ENCODE results near the gene NUMB. TPM values are rescaled to one million over a fixed set of nuclear protein-coding genes. Genes with fewer than 3 reads are reported as not detected.

Gene NUMB
- polyA plus RNA-seq, 1 donor from 2014 or later: 11.5 TPM

- TF ChIP-seq REST (IDR thresholded peaks at IDR 0.05; ENCODE audit: borderline replicate concordance) (no peak), EP300 (conservative IDR thresholded peaks at IDR 0.05; ENCODE audit: poor library complexity, severe bottlenecking) (no peak), EZH2 (IDR thresholded peaks at IDR 0.05; ENCODE audit: borderline replicate concordance, insufficient read depth, low read length, poor library complexity, severe bottlenecking) (no peak), RAD21 (conservative IDR thresholded peaks at IDR 0.05) (no peak), TAF1 (IDR thresholded peaks at IDR 0.05; ENCODE audit: low read depth) (no peak), CTCF (IDR thresholded peaks at IDR 0.05; ENCODE audit: poor library complexity, severe bottlenecking) (no peak), SMC3 (conservative IDR thresholded peaks at IDR 0.05; ENCODE audit: poor library complexity) (no peak), MXI1 (conservative IDR thresholded peaks at IDR 0.05; ENCODE audit: poor library complexity, severe bottlenecking) (no peak), POLR2AphosphoS5 (IDR thresholded peaks at IDR 0.05) (no peak)
- Histone ChIP-seq H3K79me2 (replicated peaks; ENCODE audit: insufficient read depth, low read length) (no peaks in the 10 kb centered on the region), H3K36me3 (ENCODE audit: insufficient read depth, low read length) (no peaks in the 10 kb centered on the region), H4K20me1 (ENCODE audit: insufficient read depth) (no peaks in the 10 kb centered on the region), H3K27me3 (ENCODE audit: insufficient read depth, low read depth, low read length) (no peaks in the 10 kb centered on the region), H3K27ac (ENCODE audit: low read length) (no peak overlapping the region), H3K4me2 (ENCODE audit: low read length) (no peak overlapping the region), H3K9me3 (ENCODE audit: low read length) (no peaks in the 10 kb centered on the region), H2AFZ (ENCODE audit: low read depth, low read length) (no peak overlapping the region), H3F3A (ENCODE audit: insufficient read depth, low read length, poor library complexity, severe bottlenecking) (no peaks in the 10 kb centered on the region), H3K9ac (ENCODE audit: low read length) (no peak overlapping the region), H3K9me2 (ENCODE audit: insufficient read depth, low read length) (no peaks in the 10 kb centered on the region), H3K4me3 (ENCODE audit: low read length) (no peak overlapping the region)
Measured at GRCh38 chr14:73364559-73364958, 93.8 kb downstream of the NUMB start.

- H3K79me2 ChIP-seq (replicated peaks; ENCODE audit: insufficient read depth, low read length): no peaks in the 10 kb centered on the region
- H3F3A ChIP-seq (ENCODE audit: insufficient read depth, low read length, poor library complexity, severe bottlenecking): no peaks in the 10 kb centered on the region
- no peak overlapping the region for H3K9ac ChIP-seq (ENCODE audit: low read length)
- H3K27ac ChIP-seq (ENCODE audit: low read length): no peak overlapping the region
- H4K20me1 ChIP-seq (ENCODE audit: insufficient read depth): no peaks in the 10 kb centered on the region
- no peak overlapping the region for H2AFZ ChIP-seq (ENCODE audit: low read depth, low read length)
- no peaks in the 10 kb centered on the region for H3K9me2 ChIP-seq (ENCODE audit: insufficient read depth, low read length)
- no peaks in the 10 kb centered on the region for H3K27me3 ChIP-seq (ENCODE audit: insufficient read depth, low read depth, low read length)
- no peak overlapping the region for H3K4me2 ChIP-seq (ENCODE audit: low read length)
- H3K36me3 ChIP-seq (ENCODE audit: insufficient read depth, low read length): no peaks in the 10 kb centered on the region
- H3K9me3 ChIP-seq (ENCODE audit: low read length): no peaks in the 10 kb centered on the region
- no peak overlapping the region for H3K4me3 ChIP-seq (ENCODE audit: low read length)
- TF ChIP-seq EP300 (conservative IDR thresholded peaks at IDR 0.05; ENCODE audit: poor library complexity, severe bottlenecking) (no peak), SMC3 (conservative IDR thresholded peaks at IDR 0.05; ENCODE audit: poor library complexity) (no peak), MXI1 (conservative IDR thresholded peaks at IDR 0.05; ENCODE audit: poor library complexity, severe bottlenecking) (no peak), POLR2AphosphoS5 (IDR thresholded peaks at IDR 0.05) (no peak), TAF1 (IDR thresholded peaks at IDR 0.05; ENCODE audit: low read depth) (no peak), RAD21 (conservative IDR thresholded peaks at IDR 0.05) (no peak), CTCF (IDR thresholded peaks at IDR 0.05; ENCODE audit: poor library complexity, severe bottlenecking) (no peak), EZH2 (IDR thresholded peaks at IDR 0.05; ENCODE audit: borderline replicate concordance, insufficient read depth, low read length, poor library complexity, severe bottlenecking) (no peak), REST (IDR thresholded peaks at IDR 0.05; ENCODE audit: borderline replicate concordance) (no peak)
Measured at GRCh38 chr14:73359445-73359844, 98.9 kb downstream of the NUMB start.
